Upper lobe of right lung (tissue), 1 donor: Measurements from ENCODE around the gene IBA57. TPM values are rescaled to one million over a fixed set of nuclear protein-coding genes. Genes with fewer than 3 reads are reported as not detected.

Experiments used
- ATAC-seq: fragments of 200-7000 bp; cut with Tn5 transposase; one replicate; pipeline ENCODE4 v1.9.1; 2020; ENCODE audit warnings: mild to moderate bottlenecking, moderate library complexity
- DNase-seq: peaks from one replicate; pipeline ENCODE4 v3.0.0-alpha.2; 2020
- H3K27ac ChIP-seq: fragments of 200-600 bp; one replicate; pipeline ENCODE4 v1.8.0; 2022
- H3K27me3 ChIP-seq: fragments of 200-600 bp; one replicate; pipeline ENCODE4 v1.8.0; 2022; ENCODE audit warnings: mild to moderate bottlenecking
- H3K36me3 ChIP-seq: fragments of 200-600 bp; one replicate; pipeline ENCODE4 v1.8.0; 2022
- H3K4me1 ChIP-seq: fragments of 200-600 bp; one replicate; pipeline ENCODE4 v1.8.0; 2022
- H3K4me3 ChIP-seq: fragments of 200-600 bp; one replicate; pipeline ENCODE4 v1.8.0; 2022; ENCODE audit warnings: mild to moderate bottlenecking
- H3K9me3 ChIP-seq: fragments of 200-600 bp; one replicate; pipeline ENCODE4 v1.8.0; 2022
- intact Hi-C: fragments of 100-400 bp; cut with DNase I; formaldehyde crosslinking; loops from one replicate; pipeline ENCODE4 v1.11.0; 2022
- total RNA-seq: library from RNA; stranded (reverse); fragmentation: NEBNext Ultra II Directional; extraction: Animal tissue kit (Norgen Biotek cat#: 25700); gene quantifications from one replicate; pipeline ENCODE4 v1.2.1, GENCODE V29; 2021
- TF ChIP-seq, protein P1 (sequence below): fragments of 200-600 bp; IDR thresholded peaks from one replicate; pipeline ENCODE4 v1.8.0; 2022; ENCODE audit warnings: antibody characterized with exemption
- donor health status: DM: no; HTN: yes; CAD: no; lungs with severe emphysema.

IBA57 gene
- total RNA-seq, 1 donor from 2014 or later, result 13.0 TPM

DNA sequence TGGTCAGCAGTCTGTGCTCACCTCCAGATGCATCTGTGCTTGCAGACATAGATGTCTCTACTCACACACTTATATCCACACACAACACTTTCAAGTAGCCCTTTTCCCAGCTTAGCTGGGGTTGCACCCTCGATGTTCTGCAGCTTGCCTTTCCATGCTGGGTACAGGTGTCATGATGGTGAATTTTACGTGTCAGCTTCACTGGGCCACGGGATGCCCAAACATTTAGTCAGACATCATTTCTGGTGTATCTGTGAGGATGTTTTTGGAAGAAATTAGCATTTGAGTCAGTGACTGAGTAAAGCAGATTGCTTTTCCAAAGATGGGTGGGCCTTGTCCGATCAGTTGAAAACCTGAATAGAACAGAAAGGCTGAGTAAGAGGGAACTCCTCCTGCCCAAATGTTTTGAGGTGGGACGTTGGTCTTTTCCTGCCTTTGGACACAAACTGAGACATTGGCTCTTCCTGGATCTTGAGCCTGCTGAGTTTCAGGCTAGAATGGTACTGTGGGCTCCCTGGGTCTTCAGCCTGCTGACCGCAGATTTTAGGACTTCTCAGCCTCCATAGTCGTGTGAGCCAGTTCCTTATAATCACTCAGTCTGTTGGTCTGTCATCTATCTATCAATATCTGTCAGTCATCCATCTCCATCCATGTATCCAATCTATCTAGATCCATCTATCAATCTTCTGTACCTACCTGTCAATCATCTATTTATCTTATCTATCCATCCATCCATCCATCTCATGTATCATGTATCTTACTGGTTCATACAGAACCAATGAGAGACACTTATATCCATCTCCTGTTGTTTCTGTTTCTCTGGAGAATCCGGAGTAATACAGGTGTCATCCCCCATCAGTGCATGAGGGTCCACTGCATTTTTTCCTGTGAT lies 29.6 kb downstream of the IBA57 start:
- ATAC-seq (no peak), DNase-seq (no peak)
- TF ChIP-seq, protein P1, sequence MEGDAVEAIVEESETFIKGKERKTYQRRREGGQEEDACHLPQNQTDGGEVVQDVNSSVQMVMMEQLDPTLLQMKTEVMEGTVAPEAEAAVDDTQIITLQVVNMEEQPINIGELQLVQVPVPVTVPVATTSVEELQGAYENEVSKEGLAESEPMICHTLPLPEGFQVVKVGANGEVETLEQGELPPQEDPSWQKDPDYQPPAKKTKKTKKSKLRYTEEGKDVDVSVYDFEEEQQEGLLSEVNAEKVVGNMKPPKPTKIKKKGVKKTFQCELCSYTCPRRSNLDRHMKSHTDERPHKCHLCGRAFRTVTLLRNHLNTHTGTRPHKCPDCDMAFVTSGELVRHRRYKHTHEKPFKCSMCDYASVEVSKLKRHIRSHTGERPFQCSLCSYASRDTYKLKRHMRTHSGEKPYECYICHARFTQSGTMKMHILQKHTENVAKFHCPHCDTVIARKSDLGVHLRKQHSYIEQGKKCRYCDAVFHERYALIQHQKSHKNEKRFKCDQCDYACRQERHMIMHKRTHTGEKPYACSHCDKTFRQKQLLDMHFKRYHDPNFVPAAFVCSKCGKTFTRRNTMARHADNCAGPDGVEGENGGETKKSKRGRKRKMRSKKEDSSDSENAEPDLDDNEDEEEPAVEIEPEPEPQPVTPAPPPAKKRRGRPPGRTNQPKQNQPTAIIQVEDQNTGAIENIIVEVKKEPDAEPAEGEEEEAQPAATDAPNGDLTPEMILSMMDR, result no peak
- intact Hi-C loops, result no loop called here
- H3K9me3 ChIP-seq, result peaks cover 10% of the 10 kb centered on the region
- peaks cover 5% of the 10 kb centered on the region for H3K4me1 ChIP-seq
- H3K27me3 ChIP-seq, result no peaks in the 10 kb centered on the region
- H3K27ac ChIP-seq, result no peak overlapping the region
- no peaks in the 10 kb centered on the region for H3K36me3 ChIP-seq
- no peak overlapping the region for H3K4me3 ChIP-seq

DNA sequence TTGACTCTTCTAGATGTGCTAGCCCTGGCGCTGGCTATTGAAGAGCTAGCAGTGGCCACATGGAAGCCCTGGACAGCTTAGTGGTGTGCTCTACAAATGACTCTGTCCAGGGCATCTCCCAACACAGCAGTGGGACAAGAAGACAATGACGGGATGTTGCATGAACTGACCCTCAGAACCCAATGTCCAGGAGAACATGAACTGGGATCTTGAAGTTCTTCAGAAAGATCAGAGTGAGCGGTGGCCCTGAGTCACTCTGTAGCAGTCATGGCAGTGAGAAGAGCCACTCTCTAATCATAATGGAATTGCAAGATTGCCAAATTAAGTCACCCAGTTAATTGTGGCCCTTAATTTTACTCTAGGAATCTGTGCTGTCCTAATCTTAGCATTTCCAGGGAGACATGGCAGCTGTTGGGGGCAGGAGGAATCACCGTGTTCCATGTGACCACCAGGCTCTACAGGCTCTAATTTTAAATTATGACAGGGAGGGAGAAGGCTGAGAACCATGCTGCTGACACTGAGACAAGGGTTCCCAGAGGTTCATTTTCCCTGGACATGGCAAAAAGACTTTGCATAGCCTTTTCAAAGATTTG lies 32.0 kb downstream of the IBA57 start:
- peak; percentile 9 for DNase-seq

DNA sequence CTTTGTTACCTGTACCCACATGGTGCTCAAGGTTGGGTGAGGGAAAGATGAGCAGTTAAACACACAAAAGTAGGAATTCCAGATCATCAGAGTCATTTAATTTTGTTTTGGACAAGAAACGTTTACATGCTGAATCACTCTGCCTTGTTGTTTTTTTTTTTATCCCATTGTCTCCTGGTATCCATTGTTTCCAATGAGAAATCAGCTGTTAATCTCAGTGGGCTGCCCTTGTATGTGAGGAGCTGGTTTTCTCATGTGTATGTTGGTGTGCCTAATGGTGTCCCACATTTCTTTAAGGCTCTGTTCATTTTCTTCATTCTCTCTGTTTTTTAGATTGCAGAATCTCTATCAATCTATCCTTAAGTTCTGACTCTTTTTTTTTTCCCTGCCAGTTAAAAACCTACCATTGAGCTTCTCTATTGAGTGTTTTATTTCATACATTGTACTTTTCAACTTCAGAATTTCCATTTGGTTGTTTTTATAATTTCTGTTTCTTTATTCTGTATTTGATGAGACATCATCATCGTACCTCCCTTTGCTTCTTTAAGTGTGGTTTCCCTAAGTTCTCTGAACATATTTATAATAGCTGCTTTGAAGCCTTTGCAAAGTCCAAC lies 33.5 kb downstream of the IBA57 start:
- no peak for ATAC-seq
- TF ChIP-seq, protein P1, result no peak

More for the DNA sequence above, 32.0 kb downstream of the IBA57 start:
- ATAC-seq, result no peak
- peaks cover 4% of the 10 kb centered on the region for H3K4me1 ChIP-seq
- H3K9me3 ChIP-seq, result peaks cover 10% of the 10 kb centered on the region
- H3K27ac ChIP-seq, result no peak overlapping the region
- TF ChIP-seq, protein P1, result no peak
- H3K4me3 ChIP-seq, result no peak overlapping the region
- intact Hi-C loops, result no loop called here
- no peaks in the 10 kb centered on the region for H3K36me3 ChIP-seq
- no peaks in the 10 kb centered on the region for H3K27me3 ChIP-seq

DNA sequence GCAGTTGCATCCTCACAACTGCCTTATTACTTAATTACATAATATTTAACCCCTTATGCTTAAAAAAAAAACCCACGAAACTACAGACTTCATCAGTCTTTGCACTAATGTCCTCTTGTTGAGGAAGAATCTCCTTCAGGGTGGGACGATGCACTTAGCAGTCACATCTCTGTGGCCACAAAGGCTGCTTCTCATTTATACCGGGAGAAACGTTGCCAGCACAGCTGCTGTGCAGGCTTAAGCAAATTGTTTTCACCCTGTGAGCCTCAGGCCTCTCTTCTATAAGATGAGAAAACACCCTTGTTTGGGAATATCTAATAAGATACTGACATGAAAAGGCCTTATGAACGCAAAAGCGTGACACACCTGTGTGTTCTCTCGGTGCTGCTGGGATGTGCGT lies 39.4 kb downstream of the IBA57 start:
- TF ChIP-seq, protein P1, result no peak
- Histone ChIP-seq H3K4me1 (no peaks in the 10 kb centered on the region), H3K4me3 (no peak overlapping the region), H3K9me3 (no peaks in the 10 kb centered on the region), H3K27ac (no peak overlapping the region), H3K27me3 (peaks cover 4% of the 10 kb centered on the region), H3K36me3 (no peaks in the 10 kb centered on the region)
- ATAC-seq, result no peak
- DNase-seq, result no peak
- intact Hi-C loops, result no loop called here

More for the DNA sequence above, 33.5 kb downstream of the IBA57 start:
- Histone ChIP-seq H3K27me3 (no peaks in the 10 kb centered on the region), H3K4me1 (no peaks in the 10 kb centered on the region), H3K36me3 (no peaks in the 10 kb centered on the region), H3K4me3 (no peak overlapping the region), H3K27ac (no peak overlapping the region), H3K9me3 (peaks cover 10% of the 10 kb centered on the region)
- intact Hi-C loops, result no loop called here
- no peak for DNase-seq

DNA sequence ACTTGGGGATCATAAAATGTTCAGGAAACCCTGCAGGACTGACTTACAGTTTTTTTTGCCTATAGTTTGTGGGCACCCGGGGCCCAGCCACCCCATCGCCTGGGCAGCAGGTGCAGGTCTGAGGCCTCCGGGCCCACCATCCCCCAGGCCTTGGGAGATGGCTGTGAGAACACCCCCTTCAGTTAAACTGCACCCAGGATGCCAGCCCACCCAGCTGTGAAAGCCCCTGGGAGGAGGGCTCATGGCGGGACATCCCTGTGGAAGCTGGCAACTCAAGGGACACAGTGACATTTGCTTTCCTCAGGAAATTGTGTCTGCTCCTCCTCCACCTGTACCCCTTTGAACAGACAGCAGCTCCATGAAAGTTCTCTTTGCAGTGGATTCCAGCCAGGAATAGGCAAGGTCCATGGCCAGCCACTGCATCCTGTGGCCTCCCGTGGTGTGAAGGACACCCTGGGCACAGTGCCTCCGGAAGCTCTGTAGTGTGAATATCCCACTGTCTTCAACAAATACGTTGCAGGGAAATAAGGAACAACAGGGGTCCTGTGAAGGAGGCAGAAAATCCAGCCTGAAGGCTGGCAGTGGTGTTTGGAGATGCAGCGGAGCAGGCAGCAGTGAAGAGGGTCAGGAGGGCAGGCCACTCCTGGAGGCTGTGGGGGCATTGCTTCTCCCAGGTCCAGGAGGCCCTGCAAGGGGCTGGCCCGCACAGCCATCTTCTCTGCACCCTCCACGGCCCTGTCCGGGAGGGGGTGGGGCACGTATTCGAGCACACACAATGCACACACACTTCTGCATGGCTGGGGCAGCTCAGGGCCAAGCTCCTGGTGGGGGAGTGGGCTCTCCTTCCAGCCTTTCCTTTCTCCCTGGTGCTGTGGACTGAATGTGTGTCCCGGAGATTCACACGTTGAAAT lies 40.2 kb downstream of the IBA57 start:
- DNase-seq (no peak), ATAC-seq (no peak)
- Histone ChIP-seq H3K9me3 (no peaks in the 10 kb centered on the region), H3K4me3 (no peak overlapping the region), H3K27me3 (peaks cover 4% of the 10 kb centered on the region), H3K36me3 (no peaks in the 10 kb centered on the region), H3K27ac (no peak overlapping the region), H3K4me1 (no peaks in the 10 kb centered on the region)
- TF ChIP-seq, protein P1, result no peak
- intact Hi-C loops, result no loop called here
